Fibroblast of lung (primary cell): Measurements from ENCODE around the gene C5orf15. TPM values are rescaled to one million over a fixed set of nuclear protein-coding genes. Genes with fewer than 3 reads are reported as not detected.
A peak's percentile ranks its signal among the peaks of the same experiment; 100 is the strongest.

ENCODE experiments used
- DNase-seq, 2 donors: peaks; one replicate each; pipeline versions ENCODE4 v3.0.0 to v3.0.0-alpha.2; 2010; ENCODE audit warnings: low read depth in 2 of 2
- H2AFZ ChIP-seq: 2 replicates; pipeline ENCODE4 v1.5.1; 2012; ENCODE audit warnings: low read length, control low read depth, inconsistent platforms
- H3K27ac ChIP-seq: 2 replicates; pipeline ENCODE4 v1.5.1; 2011; ENCODE audit warnings: low read length, control low read depth; ENCODE audit not compliant: insufficient read depth
- H3K27me3 ChIP-seq: 2 replicates; pipeline ENCODE4 v1.5.1; 2011; ENCODE audit warnings: mild to moderate bottlenecking, low read length; ENCODE audit not compliant: control insufficient read depth, insufficient read depth
- H3K36me3 ChIP-seq: 2 replicates; pipeline ENCODE4 v1.5.1; 2011; ENCODE audit warnings: low read length; ENCODE audit not compliant: control insufficient read depth, insufficient read depth
- H3K4me1 ChIP-seq: 2 replicates; pipeline ENCODE4 v1.5.1; 2011; ENCODE audit warnings: low read length; ENCODE audit not compliant: control insufficient read depth, insufficient read depth; ENCODE audit errors: extremely low read depth
- H3K4me2 ChIP-seq: 2 replicates; pipeline ENCODE4 v1.5.1; 2011; ENCODE audit warnings: low read length, control low read depth; ENCODE audit not compliant: insufficient read depth; ENCODE audit errors: extremely low read depth
- H3K4me3 ChIP-seq, 4 experiments: fragments of 200-600 bp in 1 of 4; sonication (generic) in 1 of 4; replicated peaks in 1 of 4; 2 replicates each; pipeline ENCODE4 v1.5.1; 2011 to 2016; ENCODE audit warnings: low read length in 4 of 4, low read depth in 3 of 4, mild to moderate bottlenecking in 3 of 4, control low read depth in 2 of 4, inconsistent platforms in 1 of 4, mixed read lengths in 1 of 4; ENCODE audit not compliant: insufficient read depth in 1 of 4; ENCODE audit errors: control extremely low read depth in 1 of 4
- H3K79me2 ChIP-seq: 2 replicates; pipeline ENCODE4 v1.5.1; 2012; ENCODE audit warnings: mild to moderate bottlenecking, low read length, inconsistent platforms; ENCODE audit not compliant: control insufficient read depth, insufficient read depth
- H3K9ac ChIP-seq: 2 replicates; pipeline ENCODE4 v1.5.1; 2011; ENCODE audit warnings: mild to moderate bottlenecking, low read length, control low read depth; ENCODE audit not compliant: insufficient read depth
- H3K9me3 ChIP-seq: 2 replicates; pipeline ENCODE4 v1.5.1; 2012; ENCODE audit warnings: low read depth, low read length; ENCODE audit not compliant: control insufficient read depth, insufficient read depth
- H4K20me1 ChIP-seq: 2 replicates; pipeline ENCODE4 v1.5.1; 2011; ENCODE audit warnings: low read length; ENCODE audit not compliant: control insufficient read depth, insufficient read depth; ENCODE audit errors: extremely low read depth
- EZH2 ChIP-seq: IDR thresholded peaks from 2 replicates; pipeline ENCODE4 v1.5.1; 2012; ENCODE audit warnings: low read length, control low read depth, mild to moderate bottlenecking; ENCODE audit errors: missing control alignments
- polyA plus RNA-seq, 2 donors: library from polyadenylated mRNA; depleted of rRNA in 1 of 2; stranded (reverse) in 1 of 2; unstranded in 1 of 2; fragments of >200 nt; gene quantifications; 2 replicates each; pipeline ENCODE4 v1.2.1, GENCODE V29; 2011 to 2012; ENCODE audit warnings: missing spikeins in 1 of 2
- total RNA-seq: library from RNA; depleted of rRNA; stranded (reverse); fragments of >200 nt; gene quantifications from 2 replicates; pipeline ENCODE4 v1.2.1, GENCODE V29; 2014
- TF ChIP-seq, protein P1 (sequence below), 2 donors: IDR thresholded peaks in 1 of 2; conservative IDR thresholded peaks in 1 of 2; 1 replicate in 1 of 2; 2 replicates in 1 of 2; pipeline ENCODE4 v1.5.1; 2011 to 2012; ENCODE audit warnings: low read length in 2 of 2, control low read depth in 1 of 2, inconsistent platforms in 1 of 2, low read depth in 1 of 2, mild to moderate bottlenecking in 1 of 2

The C5orf15 gene
- total and polyA plus RNA-seq, 2 donors (not counting 1 experiment from before 2014, with no cell fraction given), result 43.1 to 111 TPM

DNA sequence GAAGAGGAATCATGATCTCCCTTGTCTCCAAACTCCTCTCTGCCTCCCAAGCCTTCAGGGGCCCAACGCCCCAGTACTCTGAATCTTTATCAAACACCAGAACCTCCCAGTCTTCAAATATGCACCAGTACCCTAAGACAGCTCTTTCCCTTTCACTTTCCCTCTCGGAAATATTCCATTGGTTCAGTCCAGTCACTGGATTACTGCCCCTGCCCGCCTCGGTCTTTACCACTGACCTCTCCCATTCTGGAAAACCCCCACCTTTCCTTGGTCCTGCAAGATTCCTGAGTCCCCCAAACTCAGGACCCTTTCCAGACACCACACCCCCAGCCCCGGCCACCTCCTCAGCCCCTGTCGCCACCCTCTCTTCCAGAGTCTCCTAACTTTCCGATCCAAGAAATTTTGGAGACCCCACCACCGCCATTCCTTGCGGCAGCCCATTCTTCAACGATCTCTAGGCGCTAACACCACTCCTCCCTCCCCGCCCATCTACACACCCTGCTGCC, 674 bp downstream of the C5orf15 start:
- peak overlapping the region; percentile 67 for H3K4me2 ChIP-seq
- H3K27me3 ChIP-seq, result no peaks in the 10 kb centered on the region

DNA sequence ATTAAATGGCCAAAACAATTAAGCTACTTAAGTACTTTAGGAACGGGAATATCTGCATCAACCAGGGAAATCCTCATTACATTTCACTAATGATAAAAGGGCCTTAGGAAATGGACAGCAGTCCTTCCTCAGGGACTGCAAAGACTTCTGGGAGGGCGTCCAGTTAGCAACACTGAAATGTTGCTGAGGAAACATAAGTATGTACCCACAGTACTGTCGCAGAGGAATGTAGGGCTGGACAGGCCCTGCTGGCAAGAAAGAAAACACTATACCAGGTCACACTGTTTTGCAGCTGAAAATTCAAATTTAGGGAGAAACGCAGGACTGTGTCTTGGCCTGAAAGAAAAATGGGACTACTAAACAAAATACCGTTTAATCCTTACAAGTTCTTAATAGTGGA, 1.3 kb downstream of the C5orf15 start:
- peak overlapping the region; percentile 68 to 97 (median 78) for H3K4me3 ChIP-seq
- H3K4me1 ChIP-seq, result peaks cover 5% of the 10 kb centered on the region
- H3K27ac ChIP-seq, result peak overlapping the region; percentile 92
- no peak overlapping the region for H2AFZ ChIP-seq
- peaks cover 36% of the 10 kb centered on the region for H3K79me2 ChIP-seq
- H4K20me1 ChIP-seq, result no peaks in the 10 kb centered on the region
- H3K9ac ChIP-seq, result peak overlapping the region; percentile 3
- no peaks in the 10 kb centered on the region for H3K9me3 ChIP-seq
- no peaks in the 10 kb centered on the region for H3K36me3 ChIP-seq
- H3K4me2 ChIP-seq, result peak overlapping the region; percentile 67
- DNase-seq, result peak in 1 of 2 donors; percentile 40
- no peaks in the 10 kb centered on the region for H3K27me3 ChIP-seq
- TF ChIP-seq, protein P1, sequence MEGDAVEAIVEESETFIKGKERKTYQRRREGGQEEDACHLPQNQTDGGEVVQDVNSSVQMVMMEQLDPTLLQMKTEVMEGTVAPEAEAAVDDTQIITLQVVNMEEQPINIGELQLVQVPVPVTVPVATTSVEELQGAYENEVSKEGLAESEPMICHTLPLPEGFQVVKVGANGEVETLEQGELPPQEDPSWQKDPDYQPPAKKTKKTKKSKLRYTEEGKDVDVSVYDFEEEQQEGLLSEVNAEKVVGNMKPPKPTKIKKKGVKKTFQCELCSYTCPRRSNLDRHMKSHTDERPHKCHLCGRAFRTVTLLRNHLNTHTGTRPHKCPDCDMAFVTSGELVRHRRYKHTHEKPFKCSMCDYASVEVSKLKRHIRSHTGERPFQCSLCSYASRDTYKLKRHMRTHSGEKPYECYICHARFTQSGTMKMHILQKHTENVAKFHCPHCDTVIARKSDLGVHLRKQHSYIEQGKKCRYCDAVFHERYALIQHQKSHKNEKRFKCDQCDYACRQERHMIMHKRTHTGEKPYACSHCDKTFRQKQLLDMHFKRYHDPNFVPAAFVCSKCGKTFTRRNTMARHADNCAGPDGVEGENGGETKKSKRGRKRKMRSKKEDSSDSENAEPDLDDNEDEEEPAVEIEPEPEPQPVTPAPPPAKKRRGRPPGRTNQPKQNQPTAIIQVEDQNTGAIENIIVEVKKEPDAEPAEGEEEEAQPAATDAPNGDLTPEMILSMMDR (conservative IDR thresholded peaks at IDR 0.05 in 1 of 2, IDR thresholded peaks at IDR 0.05 in 1 of 2; ENCODE audit: low read depth in 1 of 2, low read length in 2 of 2), result no peak
- TF ChIP-seq EZH2, result no peak

More for the DNA sequence above, 674 bp downstream of the C5orf15 start:
- DNase-seq, result peak; percentile 42 to 51
- no peaks in the 10 kb centered on the region for H3K36me3 ChIP-seq
- H3K4me3 ChIP-seq, result peak overlapping the region; percentile 68 to 97 (median 78)
- H3K79me2 ChIP-seq, result peaks cover 32% of the 10 kb centered on the region
- no peaks in the 10 kb centered on the region for H3K9me3 ChIP-seq
- no peak for TF ChIP-seq EZH2
- TF ChIP-seq, protein P1 (conservative IDR thresholded peaks at IDR 0.05 in 1 of 2, IDR thresholded peaks at IDR 0.05 in 1 of 2; ENCODE audit: low read depth in 1 of 2, low read length in 2 of 2), result no peak
- peak overlapping the region; percentile 92 for H3K27ac ChIP-seq
- H3K4me1 ChIP-seq, result no peaks in the 10 kb centered on the region
- H2AFZ ChIP-seq, result no peak overlapping the region
- H3K9ac ChIP-seq, result peak overlapping the region; percentile 87
- H4K20me1 ChIP-seq, result no peaks in the 10 kb centered on the region

DNA sequence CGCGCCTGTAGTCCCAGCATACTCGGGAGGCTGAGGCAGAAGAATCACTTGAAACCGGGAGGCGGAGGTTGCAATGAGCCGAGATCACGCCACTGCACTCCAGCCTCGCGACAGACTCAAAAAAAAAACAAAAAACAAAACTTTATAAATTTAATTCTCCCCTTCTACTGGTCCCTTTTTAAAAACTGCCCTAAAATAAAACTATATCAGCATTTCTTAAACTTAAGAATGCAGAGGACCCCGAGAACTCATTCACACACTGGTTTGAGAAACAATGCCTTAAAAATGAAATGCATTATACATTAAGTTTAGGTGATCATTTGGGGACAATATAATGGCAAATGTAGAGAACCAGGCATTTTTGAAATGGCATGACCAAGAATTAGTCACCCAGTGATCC, 2.3 kb downstream of the C5orf15 start:
- Histone ChIP-seq H3K4me1 (peaks cover 6% of the 10 kb centered on the region), H3K27ac (no peak overlapping the region), H4K20me1 (no peaks in the 10 kb centered on the region), H3K36me3 (no peaks in the 10 kb centered on the region), H3K4me2 (no peak overlapping the region), H3K9me3 (no peaks in the 10 kb centered on the region), H3K79me2 (peaks cover 42% of the 10 kb centered on the region), H3K4me3 (no peak overlapping the region), H3K27me3 (no peaks in the 10 kb centered on the region), H2AFZ (no peak overlapping the region), H3K9ac (no peak overlapping the region)
- no peak for DNase-seq
- TF ChIP-seq EZH2, result no peak
- TF ChIP-seq, protein P1 (conservative IDR thresholded peaks at IDR 0.05 in 1 of 2, IDR thresholded peaks at IDR 0.05 in 1 of 2; ENCODE audit: low read depth in 1 of 2, low read length in 2 of 2), result no peak
